GM21723 (cell line): ENCODE data around the gene PKNOX2.
A peak's percentile ranks its signal among the peaks of the same experiment; 100 is the strongest.

ENCODE experiments used
- ATAC-seq: cut with Tn5 transposase; IDR thresholded peaks from one replicate; pipeline ENCODE4 v1.9.1; 2021; ENCODE audit warnings: mild to moderate bottlenecking, moderate library complexity; ENCODE audit not compliant: unreplicated experiment

Gene PKNOX2

GRCh38 chr11:125171974-125172373, 7.4 kb downstream of the PKNOX2 start:
- ATAC-seq: no peak

GRCh38 chr11:125173027-125173426, 8.5 kb downstream of the PKNOX2 start:
- ATAC-seq: no peak

DNA sequence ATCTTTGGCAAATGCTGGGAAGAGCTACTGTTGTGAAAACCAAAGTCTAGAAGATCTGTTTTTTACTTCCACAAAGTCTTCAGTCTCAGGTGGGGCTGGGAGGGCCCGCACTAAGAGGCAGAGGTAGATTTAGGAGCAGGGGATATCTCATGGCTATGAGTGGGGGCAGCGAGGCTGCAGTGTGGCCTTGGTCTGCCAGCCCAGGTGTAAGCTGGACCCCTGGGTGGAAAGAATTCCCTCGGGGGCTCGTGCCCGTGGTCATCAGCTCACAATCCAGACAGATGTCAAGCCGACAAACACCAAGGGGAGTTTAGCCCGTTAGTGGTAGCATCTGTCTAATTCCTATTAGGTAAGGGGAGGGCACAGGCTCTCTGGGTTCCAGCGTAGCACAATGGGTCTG, 9.0 kb downstream of the PKNOX2 start:
- no peak for ATAC-seq

- ATAC-seq: no peak
Observed at GRCh38 chr11:125174057-125174456, 9.5 kb downstream of the PKNOX2 start.

GRCh38 chr11:125174686-125175085, 10.1 kb downstream of the PKNOX2 start:
- no peak for ATAC-seq

GRCh38 chr11:125175166-125175565, 10.6 kb downstream of the PKNOX2 start:
- no peak for ATAC-seq

- no peak for ATAC-seq
Observed at GRCh38 chr11:125175896-125176575, 11.5 kb downstream of the PKNOX2 start.

DNA sequence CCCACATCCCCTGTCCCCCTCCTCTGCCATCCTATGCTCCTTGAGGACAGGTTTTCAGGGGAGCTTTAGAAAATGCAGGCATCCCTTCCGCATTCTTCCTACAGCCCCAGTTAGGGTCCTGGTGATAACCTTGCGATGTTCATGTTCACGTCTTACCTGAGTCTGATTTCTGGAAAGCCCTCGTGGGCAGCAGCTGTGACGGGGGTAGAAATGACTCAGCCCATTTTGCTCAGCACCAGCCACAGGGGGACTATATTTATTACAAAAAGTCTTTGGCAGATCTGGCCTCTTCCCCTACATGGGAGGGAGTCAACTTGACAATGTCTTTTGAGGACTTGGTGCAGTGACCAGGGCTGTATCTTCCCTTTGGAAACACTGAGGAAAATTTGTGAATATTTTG, 12.3 kb downstream of the PKNOX2 start:
- ATAC-seq: peak; percentile 73

GRCh38 chr11:125177543-125177942, 13.0 kb downstream of the PKNOX2 start:
- ATAC-seq: no peak

DNA sequence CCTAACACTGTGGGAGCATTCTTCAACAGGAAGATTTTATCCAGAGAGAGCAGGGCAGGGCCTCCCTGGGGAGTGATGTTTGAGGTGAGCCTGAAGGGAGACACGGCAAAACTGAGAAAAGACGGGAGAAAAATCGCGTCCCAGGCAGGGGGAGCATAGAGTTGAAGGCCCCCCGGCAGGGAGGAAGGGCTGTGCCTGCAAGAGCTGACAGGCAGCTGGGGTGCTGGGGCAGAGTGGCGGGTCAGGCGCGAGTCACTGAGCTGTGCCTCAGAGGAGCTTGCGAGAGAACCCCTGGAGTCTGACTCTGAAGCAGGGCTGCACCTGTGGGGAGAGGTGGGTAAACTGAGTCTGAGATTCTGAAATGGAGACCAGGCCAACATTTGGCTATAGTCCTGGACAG, 14.8 kb downstream of the PKNOX2 start:
- no peak for ATAC-seq

DNA sequence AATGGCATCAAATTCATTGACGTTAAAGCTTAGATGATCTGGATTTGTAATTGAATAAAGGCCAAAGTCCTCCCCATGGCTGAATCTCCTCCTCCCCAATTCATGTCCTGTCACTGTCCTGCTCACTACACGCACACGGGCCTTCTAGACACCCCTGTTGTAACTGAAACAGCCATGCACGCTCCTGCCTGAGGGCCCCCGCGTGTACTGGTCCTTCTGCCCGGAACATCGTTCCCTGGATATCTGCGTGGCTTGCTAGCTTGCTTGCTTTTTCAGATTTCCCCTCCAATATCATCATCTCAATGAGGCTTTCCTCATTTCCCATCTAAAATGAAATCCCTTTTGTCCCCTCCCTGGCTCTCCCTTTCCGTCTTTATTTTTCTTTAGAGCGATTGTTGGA, 15.3 kb downstream of the PKNOX2 start:
- ATAC-seq: no peak

DNA sequence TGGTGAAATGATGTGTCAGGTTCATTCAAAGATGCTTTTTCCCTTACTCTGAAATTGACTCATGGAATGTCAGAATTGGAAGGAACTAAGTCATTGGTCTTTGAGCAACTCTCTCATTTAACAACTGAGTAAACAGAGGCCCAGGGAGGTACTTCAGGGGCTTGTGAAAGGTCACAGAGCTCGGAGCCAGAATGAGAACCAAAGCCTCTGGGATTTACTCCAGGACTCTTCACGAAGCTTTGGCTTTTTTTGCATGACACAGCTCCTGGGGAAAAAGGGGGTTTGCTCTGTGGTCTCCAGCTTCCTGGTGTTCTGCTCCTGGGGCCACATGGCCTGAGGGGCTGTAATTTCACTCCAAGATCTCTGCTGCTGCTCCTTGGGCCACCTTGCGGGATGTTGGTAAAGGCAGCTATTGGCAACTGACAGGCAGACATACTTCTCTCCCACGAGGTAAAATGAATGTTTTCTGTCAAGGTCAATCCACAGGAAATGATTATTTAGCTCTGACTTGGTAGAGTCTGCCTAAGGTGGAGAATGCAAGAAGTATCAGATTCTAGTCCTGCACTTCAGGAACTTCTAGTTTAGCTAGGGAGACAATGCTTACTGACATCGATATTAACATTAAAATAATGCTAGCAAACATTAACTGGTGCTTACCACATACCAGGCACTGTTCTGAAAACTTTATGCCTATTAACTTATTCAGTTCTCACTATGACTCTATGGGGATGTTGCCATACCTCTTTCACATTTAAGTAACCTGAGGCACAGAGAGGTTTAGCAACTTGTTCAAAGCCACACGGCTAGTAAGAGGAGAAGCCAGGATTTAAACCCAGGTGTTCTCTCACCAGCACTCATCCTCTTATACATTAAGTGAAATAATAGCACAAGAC, 16.1 kb downstream of the PKNOX2 start:
- ATAC-seq: peak; percentile 45

- ATAC-seq: no peak
Observed at GRCh38 chr11:125182573-125182972, 18.0 kb downstream of the PKNOX2 start.

DNA sequence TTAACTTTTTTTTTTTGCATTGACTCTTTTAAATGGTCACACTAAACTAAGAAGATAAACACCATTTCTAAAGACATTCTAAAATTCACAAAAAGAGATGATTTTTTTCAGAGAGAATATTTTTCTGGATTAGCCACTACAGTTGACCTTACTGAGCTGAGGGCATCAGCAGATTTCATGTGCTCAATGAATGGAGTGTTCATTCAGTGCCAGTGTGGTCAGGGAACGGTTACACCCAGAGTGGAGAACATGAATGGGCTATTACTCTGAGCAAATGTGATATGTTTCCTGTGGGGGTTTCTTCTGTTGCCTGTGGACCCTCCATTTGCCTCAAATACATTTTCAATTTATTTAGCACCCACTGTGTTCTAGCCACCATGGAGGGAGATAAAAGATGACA, 19.1 kb downstream of the PKNOX2 start:
- ATAC-seq: no peak

DNA sequence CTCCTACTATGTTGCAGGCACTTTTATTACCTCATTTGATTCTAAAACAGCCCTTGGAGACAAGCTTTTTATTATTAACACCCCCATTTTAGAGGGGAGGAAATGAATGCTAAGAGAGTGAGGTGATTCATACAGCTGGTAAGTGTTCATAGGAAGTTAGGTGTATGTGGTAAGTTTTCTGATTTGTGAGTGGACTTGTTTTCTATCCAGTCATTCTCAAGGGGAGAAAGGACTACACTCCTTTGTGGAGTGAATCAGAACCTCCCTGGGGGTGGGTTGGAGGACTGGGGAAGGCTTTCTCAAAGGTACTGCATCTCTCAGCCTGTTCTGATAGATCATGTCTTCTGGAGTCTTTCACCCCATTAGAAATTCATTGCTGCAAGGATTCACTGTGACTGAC, 23.5 kb downstream of the PKNOX2 start:
- ATAC-seq: no peak

- ATAC-seq: no peak
Observed at GRCh38 chr11:125190566-125190965, 26.0 kb downstream of the PKNOX2 start.

GRCh38 chr11:125192183-125192582, 27.6 kb downstream of the PKNOX2 start:
- no peak for ATAC-seq

DNA sequence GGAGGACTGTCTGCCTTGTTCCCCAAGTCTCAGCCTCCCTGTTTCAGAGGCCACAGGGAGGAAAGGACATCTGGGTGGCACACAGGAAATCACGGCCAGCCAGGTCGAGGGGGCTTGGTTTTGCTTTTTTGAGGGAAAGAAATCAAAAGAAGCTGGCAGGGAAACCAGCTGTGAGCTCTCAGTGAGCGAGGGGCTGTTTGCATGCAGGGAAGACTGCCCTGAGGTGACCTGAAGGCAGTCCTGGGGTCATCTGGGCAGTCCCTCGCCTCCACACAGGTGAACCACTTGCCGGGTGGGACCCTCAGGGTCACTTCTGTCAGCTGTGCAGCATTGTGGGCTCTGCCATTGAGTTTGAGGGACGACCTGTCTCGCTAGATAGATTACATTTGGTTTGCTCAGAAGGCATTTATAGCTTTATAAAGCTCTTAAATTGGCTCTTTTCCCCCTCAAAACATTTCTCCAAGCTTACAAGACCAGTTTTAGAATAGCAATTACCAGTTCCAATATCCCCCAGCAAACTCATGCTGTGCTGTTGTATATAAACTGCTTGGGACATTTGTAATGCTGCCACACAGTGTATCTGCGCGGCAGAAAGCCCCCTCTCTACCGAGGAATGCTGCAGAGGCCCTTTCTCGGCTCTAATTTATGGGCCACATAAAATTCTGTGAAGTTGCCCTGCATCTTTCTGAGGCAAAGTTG, 28.3 kb downstream of the PKNOX2 start:
- ATAC-seq: no peak

- no peak for ATAC-seq
Observed at GRCh38 chr11:125193416-125193726, 28.8 kb downstream of the PKNOX2 start.

DNA sequence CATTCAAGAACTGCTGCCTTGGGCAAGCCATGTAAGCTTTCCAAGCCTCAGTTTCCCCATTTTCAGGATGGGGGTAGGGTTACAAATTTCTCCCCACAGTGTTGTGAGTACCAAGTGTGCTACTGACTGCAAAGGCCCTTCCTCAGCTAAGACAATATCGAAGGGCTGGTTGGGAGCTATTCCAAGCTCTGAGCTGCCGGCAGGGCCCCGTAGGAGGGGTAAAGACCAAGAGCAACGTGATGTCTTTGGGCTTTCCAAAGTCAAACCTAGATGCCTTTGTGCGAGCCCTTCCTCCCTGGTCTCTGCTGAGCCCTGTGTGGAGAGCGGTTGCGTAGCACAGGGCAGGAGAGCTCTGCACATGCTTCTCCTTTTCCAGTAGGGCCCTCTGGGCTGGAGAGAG, 29.3 kb downstream of the PKNOX2 start:
- ATAC-seq: no peak

- ATAC-seq: no peak
Observed at GRCh38 chr11:125199915-125200314, 35.4 kb downstream of the PKNOX2 start.

GRCh38 chr11:125200441-125200840, 35.9 kb downstream of the PKNOX2 start:
- ATAC-seq: no peak
